Left ventricle myocardium inferior (tissue), 1 donor: ENCODE measurements around the gene REPIN1. TPM values are rescaled to one million over a fixed set of nuclear protein-coding genes. Genes with fewer than 3 reads are reported as not detected.

ENCODE experiments used
- DNase-seq: peaks from one replicate; pipeline ENCODE4 v3.0.0-alpha.2; 2020
- H3K27ac ChIP-seq: fragments of 200-600 bp; replicated peaks from 2 replicates; pipeline ENCODE4 v1.8.0; 2021
- H3K27me3 ChIP-seq: fragments of 200-600 bp; 2 replicates; pipeline ENCODE4 v1.8.0; 2021; ENCODE audit warnings: low read depth
- H3K36me3 ChIP-seq: fragments of 200-600 bp; 2 replicates; pipeline ENCODE4 v1.8.0; 2021
- H3K4me1 ChIP-seq: fragments of 200-600 bp; 2 replicates; pipeline ENCODE4 v1.8.0; 2021
- H3K4me3 ChIP-seq: fragments of 200-600 bp; 2 replicates; pipeline ENCODE4 v1.8.0; 2021; ENCODE audit warnings: mild to moderate bottlenecking, moderate library complexity
- H3K9me3 ChIP-seq: fragments of 200-600 bp; replicated peaks from 2 replicates; pipeline ENCODE4 v1.8.0; 2021
- CTCF ChIP-seq: fragments of 200-600 bp; IDR thresholded peaks from 2 replicates; pipeline ENCODE4 v1.8.0; 2021; ENCODE audit warnings: antibody characterized with exemption, mild to moderate bottlenecking, borderline replicate concordance
- intact Hi-C: fragments of 100-400 bp; cut with micrococcal nuclease; formaldehyde crosslinking; loops from one replicate; pipeline ENCODE4 v1.11.0; 2022
- total RNA-seq: library from RNA; stranded (reverse); fragmentation: NEBNext Ultra II Directional; extraction: Animal tissue kit (Norgen Biotek cat#: 25700); gene quantifications from one replicate; pipeline ENCODE4 v1.2.1, GENCODE V29; 2021
- donor health status: DM: no; HTN: yes; CAD: no; lungs with severe emphysema.

The REPIN1 gene
- total RNA-seq, 1 donor from 2014 or later = 110 TPM

- Histone ChIP-seq H3K36me3 (peaks cover 21% of the 10 kb centered on the region), H3K4me3 (no peak overlapping the region), H3K9me3 (no peaks in the 10 kb centered on the region), H3K27me3 (no peaks in the 10 kb centered on the region), H3K27ac (no peak overlapping the region), H3K4me1 (peaks cover 6% of the 10 kb centered on the region)
- intact Hi-C loops = no loop called here
- no peak for TF ChIP-seq CTCF
- DNase-seq = no peak
Measured at GRCh38 chr7:150393325-150393724, 24.7 kb downstream of the REPIN1 start.

GRCh38 chr7:150396426-150396825 lies 27.8 kb downstream of the REPIN1 start:
- intact Hi-C loops = no loop called here
- H3K27ac ChIP-seq = no peak overlapping the region
- H3K27me3 ChIP-seq = no peaks in the 10 kb centered on the region
- no peak for DNase-seq
- peaks cover 18% of the 10 kb centered on the region for H3K36me3 ChIP-seq
- no peak for TF ChIP-seq CTCF
- no peaks in the 10 kb centered on the region for H3K9me3 ChIP-seq
- H3K4me3 ChIP-seq = no peak overlapping the region
- peaks cover 11% of the 10 kb centered on the region for H3K4me1 ChIP-seq

GRCh38 chr7:150396851-150397260 lies 28.2 kb downstream of the REPIN1 start:
- DNase-seq = no peak
- H3K4me3 ChIP-seq = no peak overlapping the region
- no peak overlapping the region for H3K27ac ChIP-seq
- peaks cover 18% of the 10 kb centered on the region for H3K36me3 ChIP-seq
- no peak for TF ChIP-seq CTCF
- intact Hi-C loops = no loop called here
- H3K27me3 ChIP-seq = no peaks in the 10 kb centered on the region
- peaks cover 11% of the 10 kb centered on the region for H3K4me1 ChIP-seq
- no peaks in the 10 kb centered on the region for H3K9me3 ChIP-seq

GRCh38 chr7:150397346-150398107 lies 28.9 kb downstream of the REPIN1 start:
- intact Hi-C loops = no loop called here
- Histone ChIP-seq H3K4me3 (no peak overlapping the region), H3K27me3 (no peaks in the 10 kb centered on the region), H3K9me3 (no peaks in the 10 kb centered on the region), H3K4me1 (peaks cover 11% of the 10 kb centered on the region), H3K36me3 (peaks cover 18% of the 10 kb centered on the region), H3K27ac (no peak overlapping the region)
- no peak for TF ChIP-seq CTCF
- DNase-seq = no peak

GRCh38 chr7:150398108-150398964 lies 29.7 kb downstream of the REPIN1 start:
- H3K9me3 ChIP-seq = no peaks in the 10 kb centered on the region
- H3K27ac ChIP-seq = no peak overlapping the region
- peaks cover 18% of the 10 kb centered on the region for H3K36me3 ChIP-seq
- DNase-seq = no peak
- no peaks in the 10 kb centered on the region for H3K27me3 ChIP-seq
- intact Hi-C loops = no loop called here
- peaks cover 12% of the 10 kb centered on the region for H3K4me1 ChIP-seq
- no peak for TF ChIP-seq CTCF
- H3K4me3 ChIP-seq = no peak overlapping the region
